HCT116 (cell line): ENCODE data around the gene PCMTD2. TPM values are rescaled to one million over a fixed set of nuclear protein-coding genes. Genes with fewer than 3 reads are reported as not detected.
"Not testable (repeated sequence)": the region's sequence is repeated elsewhere in the genome, so short reads cannot be mapped to it uniquely, and the experiment has no call there.

Experiments used
- ATAC-seq: fragments of 200-7000 bp; cut with Tn5 transposase; 2 replicates; pipeline ENCODE4 v1.9.1; 2020; ENCODE audit warnings: mild to moderate bottlenecking, moderate library complexity
- BruUV-seq: library from RNA; stranded (reverse); fragments of 400-500 nt; replicated peaks from 2 replicates; lab custom pipeline; 2021; lab: Mats Ljungman, UMichigan
- CTCF ChIA-PET: fragments of 300-600 bp; sonication (Branson Sonifier 250); formaldehyde crosslinking; loops from one replicate; lab custom pipeline; 2021; ENCODE audit warnings: antibody characterized with exemption; lab: Charles Lee
- POLR2A ChIA-PET: fragments of 300-600, 350-600 bp; sonication (Branson Sonifier 250); formaldehyde crosslinking; loops from one replicate; lab custom pipeline; 2021; ENCODE audit warnings: antibody characterized with exemption; lab: Charles Lee
- RAD21 ChIA-PET, 2 experiments: fragments of 300-600 bp; sonication (Branson Sonifier 250); formaldehyde crosslinking; loops; one replicate each; lab custom pipeline; 2023; ENCODE audit warnings: low total read pairs in 2 of 2; ENCODE audit not compliant: uncharacterized antibody in 2 of 2, unreplicated experiment in 2 of 2, low non-redundant PET in 1 of 2; lab: Charles Lee
- DNase-seq: peaks from one replicate; pipeline ENCODE4 v3.0.0-alpha.2; 2010; ENCODE audit warnings: low read depth, low spot score
- H2AFZ ChIP-seq: fragments of 200-600 bp; shearing (Covaris generic), sonication (generic); 2 replicates; pipeline ENCODE4 v1.6.1; 2017; ENCODE audit warnings: low read depth, mixed run types, mixed read lengths, antibody characterized with exemption, low read length; ENCODE audit not compliant: poor library complexity, severe bottlenecking
- H3K27ac ChIP-seq: 2 replicates; pipeline ENCODE4 v1.5.1; 2012; ENCODE audit warnings: low read depth, low read length
- H3K27me3 ChIP-seq: fragments of 200-600 bp; sonication (generic); 2 replicates; pipeline ENCODE4 v1.6.1; 2016; ENCODE audit warnings: mixed run types, low read length, mixed read lengths; ENCODE audit not compliant: insufficient read depth
- H3K36me3 ChIP-seq, 2 experiments: fragments of 200-500 bp in 1 of 2; fragments of 200-600 bp in 1 of 2; sonication (Bioruptor generic) in 1 of 2; sonication (generic) in 1 of 2; 2 replicates each; pipeline versions ENCODE4 v1.5.1 to v1.6.1; 2014 to 2016; ENCODE audit warnings: low read length in 2 of 2, inconsistent platforms in 1 of 2, mixed read lengths in 1 of 2, mixed run types in 1 of 2; ENCODE audit not compliant: insufficient read depth in 2 of 2, control insufficient read depth in 1 of 2
- H3K4me1 ChIP-seq, 2 experiments: fragments of 200-600 bp in 1 of 2; sonication (generic) in 1 of 2; 2 replicates each; pipeline versions ENCODE4 v1.5.1 to v1.6.1; 2012 to 2017; ENCODE audit warnings: low read length in 2 of 2, inconsistent platforms in 1 of 2, mild to moderate bottlenecking in 1 of 2, mixed read lengths in 1 of 2, mixed run types in 1 of 2, moderate library complexity in 1 of 2; ENCODE audit not compliant: insufficient read depth in 2 of 2, control insufficient read depth in 1 of 2
- H3K4me2 ChIP-seq: fragments of 200-600 bp; sonication (generic); 2 replicates; pipeline ENCODE4 v1.6.1; 2017; ENCODE audit warnings: mixed run types, low read length, mixed read lengths
- H3K4me3 ChIP-seq, 2 experiments: fragments of 200-600 bp in 1 of 2; sonication (generic) in 1 of 2; replicated peaks in 1 of 2; 2 replicates each; pipeline ENCODE4 v1.5.1; 2011 to 2016; ENCODE audit warnings: low read length in 2 of 2, control low read depth in 1 of 2, low read depth in 1 of 2, mild to moderate bottlenecking in 1 of 2, mixed read lengths in 1 of 2, mixed run types in 1 of 2
- H3K79me2 ChIP-seq: fragments of 200-600 bp; sonication (generic); 2 replicates; pipeline ENCODE4 v1.6.1; 2017; ENCODE audit warnings: mild to moderate bottlenecking, mixed run types, low read length, moderate library complexity, mixed read lengths; ENCODE audit not compliant: insufficient read depth
- H3K9ac ChIP-seq: fragments of 200-600 bp; sonication (generic); 2 replicates; pipeline ENCODE4 v1.6.1; 2016; ENCODE audit warnings: low read length, mixed read lengths
- H3K9me2 ChIP-seq: fragments of 200-600 bp; sonication (generic), shearing (Covaris generic); 2 replicates; pipeline ENCODE4 v1.6.1; 2017; ENCODE audit warnings: mixed run types, mild to moderate bottlenecking, moderate library complexity; ENCODE audit not compliant: insufficient read depth
- H3K9me3 ChIP-seq, 2 experiments: fragments of 200-500 bp in 1 of 2; fragments of 200-600 bp in 1 of 2; sonication (Bioruptor generic) in 1 of 2; sonication (generic) in 1 of 2; 2 replicates each; pipeline ENCODE4 v1.6.1; 2014 to 2017; ENCODE audit warnings: low read length in 2 of 2, mixed read lengths in 2 of 2, inconsistent platforms in 1 of 2, low read depth in 1 of 2, mild to moderate bottlenecking in 1 of 2, mixed run types in 1 of 2, moderate library complexity in 1 of 2; ENCODE audit not compliant: control insufficient read depth in 1 of 2, insufficient read depth in 1 of 2
- H4K20me1 ChIP-seq: fragments of 200-600 bp; sonication (generic), shearing (Covaris generic); 2 replicates; pipeline ENCODE4 v1.6.1; 2017; ENCODE audit warnings: mixed run types, mild to moderate bottlenecking, moderate library complexity; ENCODE audit not compliant: insufficient read depth
- ATF3 ChIP-seq: IDR thresholded peaks from 2 replicates; pipeline ENCODE4 v1.6.1; 2012
- CEBPB ChIP-seq: IDR thresholded peaks from 2 replicates; pipeline ENCODE4 v1.6.1; 2012; ENCODE audit warnings: low read depth
- EZH2 ChIP-seq: fragments of 200-600 bp; sonication (generic); IDR thresholded peaks from 2 replicates; pipeline ENCODE4 v1.6.1; 2017; ENCODE audit warnings: antibody characterized with exemption, mixed run types
- POLR2AphosphoS5 ChIP-seq: IDR thresholded peaks from 2 replicates; pipeline ENCODE4 v1.6.1; 2011; ENCODE audit warnings: mild to moderate bottlenecking, low read depth, low read length, moderate library complexity
- RAD21 ChIP-seq: IDR thresholded peaks from 2 replicates; pipeline ENCODE4 v1.6.1; 2012; ENCODE audit warnings: low read depth, mild to moderate bottlenecking
- REST ChIP-seq: IDR thresholded peaks from 2 replicates; pipeline ENCODE4 v1.6.1; 2012; ENCODE audit warnings: low read depth
- TCF7L2 ChIP-seq: IDR thresholded peaks from 2 replicates; pipeline ENCODE4 v1.7.0; 2011; ENCODE audit warnings: borderline replicate concordance, inconsistent platforms; ENCODE audit not compliant: insufficient read depth, insufficient read length; ENCODE audit errors: extremely low read depth
- YY1 ChIP-seq: IDR thresholded peaks from 2 replicates; pipeline ENCODE4 v1.6.1; 2011; ENCODE audit warnings: low read length, low read depth, moderate library complexity, mild to moderate bottlenecking; ENCODE audit not compliant: insufficient replicate concordance; ENCODE audit errors: extremely low read depth
- intact Hi-C: fragments of 100-400 bp; cut with micrococcal nuclease; formaldehyde crosslinking; loops from 2 replicates; pipeline ENCODE4 v1.10.0; 2022
- total RNA-seq: library from RNA; stranded (reverse); gene quantifications from one replicate; pipeline ENCODE4 v1.2.1, GENCODE V29; 2021; ENCODE audit not compliant: unreplicated experiment

Gene PCMTD2
- total RNA-seq, 1 experiment from 2014 or later, result 44.7 TPM

- TF ChIP-seq REST (no peak), EZH2 (no peak), RAD21 (no peak), ATF3 (no peak)
Observed at GRCh38 chr20:64233725-64234124, 21.8 kb upstream of the PCMTD2 start (continued).

- Histone ChIP-seq H3K9ac (no peak overlapping the region), H3K27ac (no peak overlapping the region), H3K4me3 (no peak overlapping the region), H4K20me1 (no peaks in the 10 kb centered on the region), H3K27me3 (no peaks in the 10 kb centered on the region), H3K9me2 (no peaks in the 10 kb centered on the region), H3K9me3 (no peaks in the 10 kb centered on the region), H3K79me2 (no peaks in the 10 kb centered on the region), H2AFZ (no peak overlapping the region), H3K4me2 (no peak overlapping the region), H3K36me3 (no peaks in the 10 kb centered on the region), H3K4me1 (peaks cover 0 to 4% of the 10 kb centered on the region in 2 experiments; a peak in 1 of 4 replicates)
- RAD21 ChIA-PET, result no interaction called here
- no peak for DNase-seq
- CTCF ChIA-PET, result no interaction called here
- ATAC-seq, result no peak
- intact Hi-C loops, result no loop called here
- POLR2A ChIA-PET, result no interaction called here
- no peak for TF ChIP-seq EZH2
- TF ChIP-seq YY1, result no peak
- no peak for TF ChIP-seq REST
- TF ChIP-seq CEBPB, result no peak
- TF ChIP-seq POLR2AphosphoS5, result no peak
- no peak for TF ChIP-seq TCF7L2
- BruUV-seq, result no TSS peak
Observed at GRCh38 chr20:64234291-64234791, 21.2 kb upstream of the PCMTD2 start.

GRCh38 chr20:64234921-64235565, 20.5 kb upstream of the PCMTD2 start:
- H4K20me1 ChIP-seq, H3K9me3 ChIP-seq, H3K9me2 ChIP-seq, H3K4me3 ChIP-seq, H3K27ac ChIP-seq, RAD21 ChIA-PET, H3K4me2 ChIP-seq, BruUV-seq, H2AFZ ChIP-seq, H3K79me2 ChIP-seq, H3K4me1 ChIP-seq, H3K9ac ChIP-seq, DNase-seq, H3K27me3 ChIP-seq, ATAC-seq, CTCF ChIA-PET, intact Hi-C loops, POLR2A ChIA-PET, H3K36me3 ChIP-seq: not testable (repeated sequence)
